H9 (cell line): ENCODE results near the gene UBR2. TPM values are rescaled to one million over a fixed set of nuclear protein-coding genes. Genes with fewer than 3 reads are reported as not detected.

Experiments used
- DNase-seq: peaks from one replicate; pipeline ENCODE4 v3.0.0-alpha.2; 2017
- H2AFZ ChIP-seq: one replicate; pipeline ENCODE4 v1.6.1; 2013; ENCODE audit warnings: mild to moderate bottlenecking, low read length, control low read depth, moderate library complexity
- H2AK5ac ChIP-seq: 2 replicates; pipeline ENCODE4 v1.6.1; 2013; ENCODE audit warnings: low read length, control low read depth, mixed read lengths; ENCODE audit not compliant: insufficient read length
- H2BK120ac ChIP-seq: one replicate; pipeline ENCODE4 v1.6.1; 2013; ENCODE audit warnings: low read depth, mild to moderate bottlenecking, low read length, control low read depth, inconsistent platforms; ENCODE audit not compliant: poor library complexity, severe bottlenecking
- H2BK12ac ChIP-seq: 2 replicates; pipeline ENCODE4 v1.6.1; 2013; ENCODE audit warnings: low read length, control low read depth, mixed read lengths, low read depth; ENCODE audit not compliant: insufficient read length
- H2BK15ac ChIP-seq: 2 replicates; pipeline ENCODE4 v1.6.1; 2013; ENCODE audit warnings: low read depth, low read length, control low read depth
- H2BK20ac ChIP-seq: one replicate; pipeline ENCODE4 v1.6.1; 2013; ENCODE audit warnings: low read depth, mild to moderate bottlenecking, low read length, control low read depth, inconsistent platforms; ENCODE audit not compliant: poor library complexity, severe bottlenecking
- H2BK5ac ChIP-seq: 2 replicates; pipeline ENCODE4 v1.6.1; 2013; ENCODE audit warnings: low read length, control low read depth, mixed read lengths; ENCODE audit not compliant: insufficient read length
- H3K14ac ChIP-seq: 2 replicates; pipeline ENCODE4 v1.6.1; 2013; ENCODE audit warnings: low read length, control low read depth; ENCODE audit not compliant: insufficient read depth
- H3K18ac ChIP-seq: 2 replicates; pipeline ENCODE4 v1.6.1; 2013; ENCODE audit warnings: low read depth, mild to moderate bottlenecking, mixed read lengths, low read length, control low read depth; ENCODE audit not compliant: insufficient read length
- H3K23ac ChIP-seq: 2 replicates; pipeline ENCODE4 v1.6.1; 2013; ENCODE audit warnings: low read length, control low read depth, mixed read lengths, low read depth; ENCODE audit not compliant: insufficient read length
- H3K23me2 ChIP-seq: 2 replicates; pipeline ENCODE4 v1.6.1; 2013; ENCODE audit warnings: low read depth, mild to moderate bottlenecking, mixed read lengths, low read length, control low read depth; ENCODE audit not compliant: insufficient read length, poor library complexity, severe bottlenecking
- H3K27ac ChIP-seq: 2 replicates; pipeline ENCODE4 v1.5.1; 2013; ENCODE audit warnings: low read length, control low read depth, mixed read lengths, low read depth; ENCODE audit not compliant: insufficient read length
- H3K27me3 ChIP-seq: 2 replicates; pipeline ENCODE4 v1.6.1; 2013; ENCODE audit warnings: low read length, control low read depth, inconsistent platforms; ENCODE audit not compliant: insufficient read depth
- H3K4ac ChIP-seq: 2 replicates; pipeline ENCODE4 v1.6.1; 2013; ENCODE audit warnings: low read depth, mild to moderate bottlenecking, control low read depth, inconsistent platforms, low read length, moderate library complexity
- H3K4me1 ChIP-seq: 2 replicates; pipeline ENCODE4 v1.6.1; 2013; ENCODE audit warnings: low read length, control low read depth, inconsistent platforms; ENCODE audit not compliant: insufficient read depth
- H3K4me2 ChIP-seq: 2 replicates; pipeline ENCODE4 v1.6.1; 2013; ENCODE audit warnings: low read length, control low read depth, mixed read lengths; ENCODE audit not compliant: insufficient read length, insufficient read depth
- H3K56ac ChIP-seq: 2 replicates; pipeline ENCODE4 v1.6.1; 2013; ENCODE audit warnings: low read depth, mild to moderate bottlenecking, mixed read lengths, low read length, control low read depth; ENCODE audit not compliant: insufficient read length
- H3K79me1 ChIP-seq: 2 replicates; pipeline ENCODE4 v1.6.1; 2013; ENCODE audit warnings: low read depth, mild to moderate bottlenecking, moderate library complexity, low read length, control low read depth, inconsistent platforms; ENCODE audit not compliant: insufficient read depth, poor library complexity, severe bottlenecking
- H3K79me2 ChIP-seq: 2 replicates; pipeline ENCODE4 v1.6.1; 2013; ENCODE audit warnings: low read length, control low read depth, inconsistent platforms; ENCODE audit not compliant: insufficient read depth
- H3K9ac ChIP-seq: 2 replicates; pipeline ENCODE4 v1.6.1; 2013; ENCODE audit warnings: low read length, control low read depth, mixed read lengths; ENCODE audit not compliant: insufficient read length; ENCODE audit errors: extremely low read depth
- H3K9me3 ChIP-seq: one replicate; pipeline ENCODE4 v1.6.1; 2013; ENCODE audit warnings: low read depth, low read length, inconsistent platforms; ENCODE audit not compliant: control insufficient read depth
- H3T11ph ChIP-seq: one replicate; pipeline ENCODE4 v1.6.1; 2013; ENCODE audit warnings: mild to moderate bottlenecking, low read length, control low read depth, inconsistent platforms
- H4K20me1 ChIP-seq: one replicate; pipeline ENCODE4 v1.6.1; 2013; ENCODE audit not compliant: control insufficient read depth, insufficient read length, insufficient read depth
- H4K5ac ChIP-seq: 2 replicates; pipeline ENCODE4 v1.6.1; 2013; ENCODE audit warnings: low read depth, mild to moderate bottlenecking, mixed read lengths, low read length, control low read depth; ENCODE audit not compliant: insufficient read length
- H4K8ac ChIP-seq: replicated peaks from 2 replicates; pipeline ENCODE4 v1.6.1; 2013; ENCODE audit warnings: low read length, control low read depth, mixed read lengths, low read depth; ENCODE audit not compliant: insufficient read length
- H4K91ac ChIP-seq: 2 replicates; pipeline ENCODE4 v1.6.1; 2013; ENCODE audit warnings: low read depth, mild to moderate bottlenecking, moderate library complexity, mixed read lengths, low read length, control low read depth; ENCODE audit not compliant: insufficient read length
- H3K27ac Mint-ChIP-seq, 3 experiments: 2 replicates in 2 of 3; 3 replicates in 1 of 3; pipeline ENCODE4 v1.8.0; 2020 to 2021; ENCODE audit warnings: mixed read lengths in 3 of 3, mild to moderate bottlenecking in 1 of 3, moderate library complexity in 1 of 3
- H3K27me3 Mint-ChIP-seq: 2 replicates; pipeline ENCODE4 v1.8.0; 2021; ENCODE audit warnings: low read depth, mild to moderate bottlenecking, moderate library complexity, mixed read lengths
- H3K36me3 Mint-ChIP-seq, 3 experiments: 2 replicates in 2 of 3; 3 replicates in 1 of 3; pipeline ENCODE4 v1.8.0; 2020 to 2021; ENCODE audit warnings: low read depth in 3 of 3, mixed read lengths in 3 of 3; ENCODE audit not compliant: insufficient read depth in 1 of 3
- H3K4me1 Mint-ChIP-seq, 2 experiments: 2 replicates each; pipeline ENCODE4 v1.8.0; 2020; ENCODE audit warnings: mixed read lengths in 2 of 2
- H3K4me3 Mint-ChIP-seq, 2 experiments: 2 replicates in 1 of 2; 3 replicates in 1 of 2; pipeline ENCODE4 v1.8.0; 2020 to 2021; ENCODE audit warnings: mild to moderate bottlenecking in 2 of 2, mixed read lengths in 2 of 2, moderate library complexity in 1 of 2
- H3K9me3 Mint-ChIP-seq, 2 experiments: 2 replicates in 1 of 2; 3 replicates in 1 of 2; pipeline ENCODE4 v1.8.0; 2020; ENCODE audit warnings: mild to moderate bottlenecking in 2 of 2, mixed read lengths in 2 of 2, moderate library complexity in 1 of 2
- CTCF ChIP-seq: fragments of 200-600 bp; sonication (generic); conservative IDR thresholded peaks from 3 replicates; pipeline ENCODE4 v1.8.0; 2021; ENCODE audit warnings: antibody characterized with exemption, mild to moderate bottlenecking
- WGBS: extraction: QIAGEN DNeasy Blood & Tissue Kit; methylation state at CpG from one replicate; pipeline ENCODE4 v1.1.7; 2013; ENCODE audit warnings: missing lambda C conversion rate, low lambda C conversion rate, mixed read lengths; ENCODE audit not compliant: insufficient read length; ENCODE audit errors: extremely low coverage; 5-methylcytosine and 5-hydroxymethylcytosine counted together
- total RNA-seq: library from RNA; stranded (reverse); gene quantifications from 2 replicates; pipeline ENCODE4 v1.2.1, GENCODE V29; 2021

UBR2 gene
- total RNA-seq, 1 experiment from 2014 or later, result 18.7 TPM

GRCh38 chr6:42539135-42539534 is 24.7 kb upstream of the UBR2 start:
- H3K27ac ChIP-seq, result no peak overlapping the region
- no peak overlapping the region for H2BK5ac ChIP-seq
- no peak overlapping the region for H3K9ac ChIP-seq
- Mint-ChIP-seq H3K27me3 (no peaks in the 10 kb centered on the region; the same call in none of the 2 replicates), H3K27ac (no peak overlapping the region), H3K9me3 (no peaks in the 10 kb centered on the region), H3K36me3 (no peaks in the 10 kb centered on the region), H3K4me3 (no peak overlapping the region), H3K4me1 (peaks cover 6% of the 10 kb centered on the region in 2 experiments)
- DNase-seq, result no peak
- H2BK15ac ChIP-seq, result no peak overlapping the region
- no peaks in the 10 kb centered on the region; the same call in 1 of the 2 replicates for H3K4me1 ChIP-seq
- H4K91ac ChIP-seq, result no peak overlapping the region
- no peak overlapping the region for H3T11ph ChIP-seq
- no peaks in the 10 kb centered on the region for H3K27me3 ChIP-seq
- no peak overlapping the region for H3K56ac ChIP-seq
- no peak overlapping the region for H4K5ac ChIP-seq
- H2AFZ ChIP-seq, result no peak overlapping the region
- no peaks in the 10 kb centered on the region for H3K79me2 ChIP-seq
- no peak overlapping the region for H4K8ac ChIP-seq
- H3K23me2 ChIP-seq, result no peaks in the 10 kb centered on the region
- H3K18ac ChIP-seq, result no peak overlapping the region
- no peak overlapping the region for H3K23ac ChIP-seq
- H4K20me1 ChIP-seq, result no peaks in the 10 kb centered on the region
- no peak overlapping the region for H2BK20ac ChIP-seq
- no peak overlapping the region for H3K14ac ChIP-seq
- no peak overlapping the region for H2BK12ac ChIP-seq
- WGBS, result no CpG with 5 or more reads among the region's 1 CpG
- no peaks in the 10 kb centered on the region for H3K79me1 ChIP-seq
- H2AK5ac ChIP-seq, result no peak overlapping the region
- TF ChIP-seq CTCF, result no peak
- no peak overlapping the region for H3K4ac ChIP-seq
- no peaks in the 10 kb centered on the region for H3K9me3 ChIP-seq
- H3K4me2 ChIP-seq, result no peak overlapping the region
- H2BK120ac ChIP-seq, result no peak overlapping the region
